Nephron (organoid): Measurements from ENCODE around the gene ALDH16A1.

ENCODE experiments used
- H3K27ac Mint-ChIP-seq, 3 experiments: 2 replicates each; pipeline ENCODE4 v1.8.0; 2020; ENCODE audit warnings: mixed read lengths in 3 of 3, mild to moderate bottlenecking in 2 of 3, moderate library complexity in 1 of 3
- H3K27me3 Mint-ChIP-seq: 2 replicates; pipeline ENCODE4 v1.8.0; 2021; ENCODE audit warnings: low read depth, mild to moderate bottlenecking, moderate library complexity, mixed read lengths
- H3K36me3 Mint-ChIP-seq: 2 replicates; pipeline ENCODE4 v1.8.0; 2020; ENCODE audit warnings: low read depth, mixed read lengths
- H3K4me1 Mint-ChIP-seq: 2 replicates; pipeline ENCODE4 v1.8.0; 2020; ENCODE audit warnings: mixed read lengths
- H3K4me3 Mint-ChIP-seq, 3 experiments: 2 replicates each; pipeline ENCODE4 v1.8.0; 2020; ENCODE audit warnings: mild to moderate bottlenecking in 3 of 3, mixed read lengths in 3 of 3, moderate library complexity in 2 of 3
- H3K9me3 Mint-ChIP-seq: 2 replicates; pipeline ENCODE4 v1.8.0; 2020; ENCODE audit warnings: mixed read lengths
- CTCF ChIP-seq, 3 experiments: fragments of 200-600 bp; sonication (generic); IDR thresholded peaks; one replicate each; pipeline ENCODE4 v1.5.0; 2021; ENCODE audit warnings: antibody characterized with exemption in 3 of 3; ENCODE audit not compliant: unreplicated experiment in 3 of 3

Gene ALDH16A1

DNA sequence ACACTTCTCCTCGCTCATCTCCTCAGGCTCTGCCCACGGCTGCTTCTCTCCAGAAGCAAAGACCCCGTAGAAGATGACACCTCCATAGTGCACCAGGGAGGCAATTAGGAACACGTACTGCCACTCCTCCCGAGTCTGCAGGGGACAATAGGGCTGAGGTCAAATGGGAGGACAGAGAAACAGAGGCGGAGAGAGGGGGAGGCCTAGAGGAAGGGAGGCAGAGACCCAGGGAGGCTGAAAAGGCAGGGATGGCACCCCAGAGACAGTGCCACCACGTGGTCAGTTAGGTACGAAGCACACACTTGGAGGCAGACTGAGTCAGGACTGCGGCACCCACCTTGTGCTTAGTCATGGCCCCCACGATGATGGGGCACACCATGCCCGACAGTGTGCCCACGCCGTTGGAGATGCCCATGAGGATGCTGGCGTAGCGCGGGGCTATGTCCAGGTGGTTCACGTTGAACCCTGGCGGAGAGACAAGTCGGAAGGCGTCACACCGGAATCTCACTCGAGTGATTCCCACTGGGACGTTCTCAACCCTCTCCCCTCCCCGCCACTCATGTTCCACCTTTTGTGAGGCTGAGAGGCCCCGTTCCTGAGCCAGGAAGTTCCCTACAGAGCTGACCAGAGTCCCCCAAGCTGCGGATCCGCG is 22.2 kb upstream of the ALDH16A1 start:
- Mint-ChIP-seq H3K27me3 (peaks cover 98% of the 10 kb centered on the region), H3K36me3 (peaks cover 4% of the 10 kb centered on the region), H3K4me1 (peaks cover 17% of the 10 kb centered on the region), H3K4me3 (no peak overlapping the region), H3K27ac (no peak overlapping the region), H3K9me3 (peaks cover 9% of the 10 kb centered on the region)
- TF ChIP-seq CTCF (IDR thresholded peaks at IDR 0.05; ENCODE audit: unreplicated experiment in 3 of 3), result no peak

DNA sequence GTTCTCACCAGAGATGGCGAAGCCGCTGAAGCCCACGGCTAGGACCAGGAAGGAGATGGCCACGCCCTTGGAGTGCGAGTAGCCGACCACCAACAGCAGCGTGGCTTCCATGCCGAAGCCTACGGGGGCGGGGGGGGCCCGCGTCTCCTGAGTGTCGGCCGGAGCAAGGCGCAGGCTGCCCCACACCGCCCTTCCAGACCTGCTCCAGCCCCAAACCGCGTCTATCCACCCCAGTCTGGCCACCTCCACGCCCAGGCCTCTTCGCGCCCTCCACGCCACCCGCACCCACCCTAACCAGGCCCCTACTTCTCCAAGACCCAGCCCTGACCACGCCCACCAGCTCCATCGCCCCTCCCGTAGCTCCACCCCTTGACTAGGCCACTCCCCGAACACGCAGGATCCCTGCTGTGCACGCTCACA is 21.7 kb upstream of the ALDH16A1 start:
- Mint-ChIP-seq H3K4me3 (no peak overlapping the region), H3K36me3 (peaks cover 4% of the 10 kb centered on the region), H3K4me1 (peaks cover 15% of the 10 kb centered on the region), H3K27ac (no peak overlapping the region), H3K27me3 (peaks cover 98% of the 10 kb centered on the region), H3K9me3 (peaks cover 9% of the 10 kb centered on the region)
- no peak for TF ChIP-seq CTCF (IDR thresholded peaks at IDR 0.05; ENCODE audit: unreplicated experiment in 3 of 3)

- Mint-ChIP-seq H3K9me3 (peaks cover 9% of the 10 kb centered on the region), H3K27me3 (peaks cover 98% of the 10 kb centered on the region), H3K27ac (no peak overlapping the region), H3K4me1 (peaks cover 5% of the 10 kb centered on the region), H3K4me3 (no peak overlapping the region), H3K36me3 (peaks cover 4% of the 10 kb centered on the region)
- TF ChIP-seq CTCF (IDR thresholded peaks at IDR 0.05; ENCODE audit: unreplicated experiment in 3 of 3), result no peak
These were observed 20.6 kb upstream of the ALDH16A1 start for GRCh38 chr19:49432141-49433073.

- peaks cover 98% of the 10 kb centered on the region for H3K27me3 Mint-ChIP-seq
- peaks cover 4% of the 10 kb centered on the region for H3K36me3 Mint-ChIP-seq
- peaks cover 11% of the 10 kb centered on the region for H3K4me1 Mint-ChIP-seq
- no peak overlapping the region for H3K27ac Mint-ChIP-seq
- H3K4me3 Mint-ChIP-seq, result no peak overlapping the region
- TF ChIP-seq CTCF (IDR thresholded peaks at IDR 0.05; ENCODE audit: unreplicated experiment in 3 of 3), result no peak
- peaks cover 9% of the 10 kb centered on the region for H3K9me3 Mint-ChIP-seq
These were observed 19.7 kb upstream of the ALDH16A1 start for GRCh38 chr19:49433240-49433901.

DNA sequence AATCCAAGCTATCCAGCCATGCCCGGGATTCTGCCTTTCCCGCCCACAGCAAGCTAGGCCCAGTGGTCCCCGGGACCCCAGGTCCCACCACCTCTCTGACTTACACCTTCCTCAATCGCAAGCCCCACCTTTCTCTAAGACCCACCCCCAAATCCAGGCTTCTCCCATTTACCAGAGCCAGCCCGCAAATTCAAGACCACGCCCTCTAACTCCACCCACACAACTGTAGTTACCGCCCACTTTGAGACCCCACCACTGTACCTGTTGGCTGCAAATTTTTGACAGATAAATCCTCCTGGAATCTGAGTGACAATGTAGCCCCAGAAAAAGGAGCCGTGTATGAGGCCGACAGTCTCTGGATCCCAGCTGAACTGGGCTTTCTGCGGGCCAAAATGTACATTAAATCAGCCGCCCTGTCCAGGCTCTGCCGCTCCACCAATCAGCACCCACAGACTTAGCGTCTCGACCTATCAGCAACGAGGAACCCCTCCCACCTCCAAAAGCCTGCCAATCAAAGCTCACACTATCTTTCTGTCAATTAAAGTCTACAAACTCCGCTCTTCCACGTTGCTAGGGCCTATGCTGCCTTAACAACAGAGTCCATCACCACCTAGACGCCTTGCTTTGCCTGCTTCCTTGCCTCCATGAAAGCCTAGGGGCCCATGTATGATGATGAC is 18.0 kb upstream of the ALDH16A1 start:
- Mint-ChIP-seq H3K4me1 (peaks cover 10% of the 10 kb centered on the region), H3K27me3 (peaks cover 98% of the 10 kb centered on the region), H3K27ac (no peak overlapping the region), H3K36me3 (peaks cover 4% of the 10 kb centered on the region), H3K4me3 (no peak overlapping the region), H3K9me3 (peaks cover 6% of the 10 kb centered on the region)
- TF ChIP-seq CTCF (IDR thresholded peaks at IDR 0.05; ENCODE audit: unreplicated experiment in 3 of 3), result no peak
